Measurements from ENCODE around the gene EFCAB8. TPM values are rescaled to one million over a fixed set of nuclear protein-coding genes. Genes with fewer than 3 reads are reported as not detected.

Gene EFCAB8
- total RNA-seq, 6 experiments from 2014 or later, result 0.17 to 0.22 (median 0.20) TPM; not detected in 2

DNA sequence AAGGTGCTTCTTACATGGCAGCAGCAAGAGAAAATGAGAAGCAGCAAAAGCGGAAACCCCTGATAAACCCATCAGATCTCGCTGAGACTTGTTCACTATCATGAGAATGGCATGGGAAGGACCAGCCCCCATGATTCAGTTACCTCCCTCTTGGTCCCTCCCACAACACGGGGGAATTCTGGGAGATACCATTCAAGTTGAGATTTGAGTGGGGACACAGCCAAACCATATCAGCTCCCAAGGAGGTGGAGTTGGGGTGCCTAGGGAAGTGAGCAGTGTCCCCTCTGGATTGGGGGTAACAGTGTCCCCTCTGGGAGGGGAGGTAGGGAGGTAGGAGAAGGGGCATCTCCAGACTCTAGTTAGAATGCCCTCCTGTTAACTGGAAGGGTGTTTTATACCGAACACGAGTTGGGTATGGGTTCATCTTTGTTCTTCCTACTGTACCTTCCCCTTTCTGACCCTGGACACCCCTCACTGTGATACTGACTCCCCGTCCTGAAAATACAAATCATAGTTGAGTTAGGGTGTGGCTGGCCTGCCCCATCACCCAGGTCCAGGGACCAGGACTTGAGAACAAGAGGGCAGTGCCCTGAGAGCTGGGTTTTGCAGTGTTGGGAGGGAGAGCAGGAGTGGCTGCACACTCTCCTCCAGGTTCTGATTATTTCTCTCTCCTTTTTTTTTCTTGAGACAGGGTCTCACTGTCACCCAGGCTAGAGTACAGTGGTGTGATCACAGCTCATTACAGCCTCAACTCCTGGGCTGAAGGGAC, 62.0 kb downstream of the EFCAB8 start:
- intact Hi-C loops (cut with DNase I), result no loop called here
- Histone ChIP-seq H3K27me3 (no peaks in the 10 kb centered on the region), H3K9me3 (peaks cover 0 to 4% (median 0%) of the 10 kb centered on the region in 4 donors), H3K4me1 (no peaks in the 10 kb centered on the region), H3K4me3 (no peak overlapping the region), H3K36me3 (no peaks in the 10 kb centered on the region), H3K27ac (no peak overlapping the region)
- TF ChIP-seq, protein P1, sequence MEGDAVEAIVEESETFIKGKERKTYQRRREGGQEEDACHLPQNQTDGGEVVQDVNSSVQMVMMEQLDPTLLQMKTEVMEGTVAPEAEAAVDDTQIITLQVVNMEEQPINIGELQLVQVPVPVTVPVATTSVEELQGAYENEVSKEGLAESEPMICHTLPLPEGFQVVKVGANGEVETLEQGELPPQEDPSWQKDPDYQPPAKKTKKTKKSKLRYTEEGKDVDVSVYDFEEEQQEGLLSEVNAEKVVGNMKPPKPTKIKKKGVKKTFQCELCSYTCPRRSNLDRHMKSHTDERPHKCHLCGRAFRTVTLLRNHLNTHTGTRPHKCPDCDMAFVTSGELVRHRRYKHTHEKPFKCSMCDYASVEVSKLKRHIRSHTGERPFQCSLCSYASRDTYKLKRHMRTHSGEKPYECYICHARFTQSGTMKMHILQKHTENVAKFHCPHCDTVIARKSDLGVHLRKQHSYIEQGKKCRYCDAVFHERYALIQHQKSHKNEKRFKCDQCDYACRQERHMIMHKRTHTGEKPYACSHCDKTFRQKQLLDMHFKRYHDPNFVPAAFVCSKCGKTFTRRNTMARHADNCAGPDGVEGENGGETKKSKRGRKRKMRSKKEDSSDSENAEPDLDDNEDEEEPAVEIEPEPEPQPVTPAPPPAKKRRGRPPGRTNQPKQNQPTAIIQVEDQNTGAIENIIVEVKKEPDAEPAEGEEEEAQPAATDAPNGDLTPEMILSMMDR (IDR thresholded peaks at IDR 0.05), result no peak
- no peak for TF ChIP-seq POLR2A (IDR thresholded peaks at IDR 0.05)
- WGBS (ENCODE audit: insufficient coverage, low coverage, low lambda C conversion rate, missing lambda C conversion rate), result 82% methylated on average over 2 of the region's 6 CpGs
- DNase-seq, result no peak
- ATAC-seq, result no peak

- no peaks in the 10 kb centered on the region for H3K4me1 ChIP-seq
- no peak overlapping the region for H3K27ac ChIP-seq
- no peaks in the 10 kb centered on the region for H3K9me3 ChIP-seq
- WGBS (ENCODE audit: insufficient coverage, low coverage, low lambda C conversion rate, missing lambda C conversion rate), result 76% methylated on average over 3 of the region's 3 CpGs
- no peak for ATAC-seq
- no peaks in the 10 kb centered on the region for H3K27me3 ChIP-seq
- intact Hi-C loops (cut with DNase I), result no loop called here
- no peaks in the 10 kb centered on the region for H3K36me3 ChIP-seq
- H3K4me3 ChIP-seq, result no peak overlapping the region
- TF ChIP-seq, protein P1 (IDR thresholded peaks at IDR 0.05), result no peak
- no peak for TF ChIP-seq POLR2A (IDR thresholded peaks at IDR 0.05)
- DNase-seq, result no peak
These were observed 63.7 kb downstream of the EFCAB8 start for GRCh38 chr20:32922466-32922865.

- no CpG with 5 or more reads among the region's 1 CpG for WGBS (ENCODE audit: insufficient coverage, low coverage, low lambda C conversion rate, missing lambda C conversion rate)
- TF ChIP-seq, protein P1 (IDR thresholded peaks at IDR 0.05), result no peak
- intact Hi-C loops (cut with DNase I), result no loop called here
These were observed 66.1 kb downstream of the EFCAB8 start for GRCh38 chr20:32924781-32925180.

DNA sequence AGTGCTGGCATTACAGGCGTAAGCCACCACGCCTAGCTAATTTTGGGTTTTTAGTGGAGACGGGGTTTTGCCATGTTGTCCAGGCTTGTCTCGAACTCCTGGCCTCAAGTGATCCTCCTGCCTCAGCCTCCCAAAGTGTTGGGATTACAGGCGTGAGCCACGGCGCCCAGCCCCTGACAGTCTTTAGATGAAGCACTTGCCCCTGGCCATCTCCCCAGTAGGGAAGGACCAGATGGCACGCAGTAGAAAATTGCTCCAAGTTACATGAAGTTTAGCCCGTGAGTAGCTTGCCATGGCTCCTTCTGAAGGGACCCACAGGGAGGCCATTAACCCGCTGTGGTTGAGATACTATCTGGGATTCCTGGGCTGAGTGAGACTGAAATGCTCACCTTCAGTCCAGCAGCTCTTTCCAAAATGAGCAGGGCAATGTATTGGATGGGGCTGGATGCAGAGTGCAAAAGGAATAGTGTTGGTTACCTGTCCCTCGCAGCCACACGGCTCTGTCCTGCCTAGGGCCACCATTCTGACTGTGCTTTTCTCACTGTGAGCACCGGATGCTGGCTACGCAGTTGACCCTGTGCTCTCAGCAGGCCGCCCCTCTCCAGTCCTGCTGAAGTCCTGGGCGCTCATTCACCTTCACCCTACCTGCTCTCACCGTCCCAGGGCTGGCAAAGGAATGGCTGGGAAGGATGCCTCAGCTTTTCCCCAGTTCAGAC, 66.9 kb downstream of the EFCAB8 start:
- peak in 1 of 4 donors; percentile 19 for ATAC-seq
- 65% methylated on average over 4 of the region's 17 CpGs for WGBS (ENCODE audit: insufficient coverage, low coverage, low lambda C conversion rate, missing lambda C conversion rate)
- intact Hi-C loops (cut with DNase I), result no loop called here

More at GRCh38 chr20:32924781-32925180, 66.1 kb downstream of the EFCAB8 start:
- no peak for ATAC-seq
- H3K4me1 ChIP-seq, result no peaks in the 10 kb centered on the region
- H3K27me3 ChIP-seq, result no peaks in the 10 kb centered on the region
- H3K27ac ChIP-seq, result no peak overlapping the region
- no peaks in the 10 kb centered on the region for H3K36me3 ChIP-seq
- DNase-seq, result no peak
- H3K4me3 ChIP-seq, result no peak overlapping the region
- no peaks in the 10 kb centered on the region for H3K9me3 ChIP-seq

More for the DNA sequence above, 66.9 kb downstream of the EFCAB8 start:
- DNase-seq, result no peak
- H3K4me1 ChIP-seq, result no peaks in the 10 kb centered on the region
- no peak overlapping the region for H3K27ac ChIP-seq
- no peaks in the 10 kb centered on the region for H3K9me3 ChIP-seq
- TF ChIP-seq, protein P1 (IDR thresholded peaks at IDR 0.05), result no peak
- TF ChIP-seq POLR2A (IDR thresholded peaks at IDR 0.05), result no peak
- H3K4me3 ChIP-seq, result no peak overlapping the region
- no peaks in the 10 kb centered on the region for H3K36me3 ChIP-seq
- no peaks in the 10 kb centered on the region for H3K27me3 ChIP-seq
